B cell (primary cell): ENCODE measurements around the gene TMEM33. TPM values are rescaled to one million over a fixed set of nuclear protein-coding genes. Genes with fewer than 3 reads are reported as not detected.

Experiments
- ATAC-seq: fragments of 200-7000 bp; cut with Tn5 transposase; one replicate; pipeline ENCODE4 v1.10.0; 2021; ENCODE audit warnings: low read depth, mild to moderate bottlenecking, moderate number of reproducible peaks, moderate library complexity
- CTCF ChIA-PET: fragments of 350-600 bp; sonication (Branson Sonifier 250); formaldehyde crosslinking; loops from one replicate; lab custom pipeline; 2021; ENCODE audit warnings: antibody characterized with exemption, inconsistent platforms; lab: Charles Lee
- POLR2A ChIA-PET: fragments of 350-600 bp; sonication (Branson Sonifier 250); formaldehyde crosslinking; loops from one replicate; lab custom pipeline; 2021; ENCODE audit warnings: antibody characterized with exemption; lab: Charles Lee
- DNase-seq: peaks from one replicate; pipeline ENCODE4 v3.0.0; 2013
- H2AFZ ChIP-seq: 2 replicates; pipeline ENCODE4 v1.6.1; 2012; ENCODE audit warnings: mild to moderate bottlenecking, low read depth, low read length; ENCODE audit not compliant: insufficient read depth, poor library complexity, severe bottlenecking
- H3K27ac ChIP-seq, 2 donors: 1 replicate in 1 of 2; 2 replicates in 1 of 2; pipeline ENCODE4 v1.5.1; 2012 to 2013; ENCODE audit warnings: low read length in 2 of 2, mild to moderate bottlenecking in 2 of 2, moderate library complexity in 1 of 2
- H3K27me3 ChIP-seq, 4 experiments: fragments of 200-600 bp in 1 of 4; sonication (generic) in 1 of 4; replicated peaks in 1 of 4; 1 replicate in 2 of 4; 2 replicates in 2 of 4; pipeline versions ENCODE4 v1.6.1 to v1.7.0; 2013 to 2016; ENCODE audit warnings: low read length in 3 of 4, mild to moderate bottlenecking in 2 of 4, mixed read lengths in 1 of 4, moderate library complexity in 1 of 4; ENCODE audit not compliant: insufficient read depth in 4 of 4, control insufficient read depth in 3 of 4; ENCODE audit errors: control extremely low read depth in 1 of 4
- H3K36me3 ChIP-seq, 2 experiments: replicated peaks in 1 of 2; 1 replicate in 1 of 2; 2 replicates in 1 of 2; pipeline versions ENCODE4 v1.6.1 to v1.7.1; 2013; ENCODE audit warnings: low read length in 1 of 2; ENCODE audit not compliant: insufficient read depth in 2 of 2, control insufficient read depth in 1 of 2; ENCODE audit errors: control extremely low read depth in 1 of 2, extremely low read depth in 1 of 2
- H3K4me1 ChIP-seq, 2 donors: fragments of 200-600 bp in 1 of 2; sonication (generic) in 1 of 2; 1 replicate in 1 of 2; 2 replicates in 1 of 2; pipeline versions ENCODE4 v1.5.1 to v1.6.1; 2013 to 2017; ENCODE audit warnings: low read length in 2 of 2; ENCODE audit not compliant: control insufficient read depth in 2 of 2, insufficient read depth in 2 of 2
- H3K4me2 ChIP-seq: replicated peaks from 2 replicates; pipeline ENCODE3; 2012; ENCODE audit warnings: mild to moderate bottlenecking, low read depth, low read length; ENCODE audit not compliant: poor library complexity, severe bottlenecking
- H3K4me3 ChIP-seq, 5 experiments: fragments of 200-600 bp in 1 of 5; sonication (generic) in 1 of 5; 1 replicate in 3 of 5; 2 replicates in 2 of 5; pipeline versions ENCODE4 v1.5.1 to v1.7.0; 2011 to 2016; ENCODE audit warnings: low read length in 4 of 5, mild to moderate bottlenecking in 4 of 5, low read depth in 2 of 5, control low read depth in 1 of 5, moderate library complexity in 1 of 5; ENCODE audit not compliant: insufficient read depth in 1 of 5; ENCODE audit errors: control extremely low read depth in 1 of 5, extremely low read depth in 1 of 5
- H3K79me2 ChIP-seq: fragments of 200-600 bp; sonication (generic); one replicate; pipeline ENCODE4 v1.6.0; 2016; ENCODE audit warnings: low read length; ENCODE audit not compliant: control insufficient read depth, insufficient read depth
- H3K9ac ChIP-seq: fragments of 200-600 bp; sonication (generic); 2 replicates; pipeline ENCODE4 v1.6.1; 2017; ENCODE audit warnings: mild to moderate bottlenecking, low read length, moderate library complexity
- H3K9me3 ChIP-seq, 3 donors: one replicate each; pipeline versions ENCODE4 v1.6.1 to v1.7.1; 2013; ENCODE audit warnings: low read length in 2 of 3; ENCODE audit not compliant: control insufficient read depth in 2 of 3, insufficient read depth in 1 of 3; ENCODE audit errors: control extremely low read depth in 1 of 3
- H4K20me1 ChIP-seq: 2 replicates; pipeline ENCODE4 v1.6.0; 2012; ENCODE audit warnings: mild to moderate bottlenecking, low read length; ENCODE audit not compliant: insufficient read depth, control insufficient read depth, poor library complexity, severe bottlenecking
- H3K27ac Mint-ChIP-seq: one replicate; pipeline ENCODE4 v1.8.0; 2021; ENCODE audit warnings: mixed read lengths
- H3K27me3 Mint-ChIP-seq: one replicate; pipeline ENCODE4 v1.8.0; 2021; ENCODE audit warnings: mixed read lengths
- H3K4me1 Mint-ChIP-seq: one replicate; pipeline ENCODE4 v1.8.0; 2021; ENCODE audit warnings: mixed read lengths
- H3K4me3 Mint-ChIP-seq: one replicate; pipeline ENCODE4 v1.8.0; 2021; ENCODE audit warnings: mixed read lengths
- H3K9me3 Mint-ChIP-seq: one replicate; pipeline ENCODE4 v1.8.0; 2022; ENCODE audit warnings: mixed read lengths; ENCODE audit not compliant: insufficient read depth
- CTCF ChIP-seq: fragments of 200-600 bp; IDR thresholded peaks from one replicate; pipeline ENCODE4 v1.8.0; 2022; ENCODE audit warnings: antibody characterized with exemption, mild to moderate bottlenecking
- EZH2 ChIP-seq: IDR thresholded peaks from 2 replicates; pipeline ENCODE4 v1.6.1; 2012; ENCODE audit warnings: borderline replicate concordance, low read depth, mild to moderate bottlenecking, moderate library complexity, low read length; ENCODE audit not compliant: insufficient read depth, poor library complexity, severe bottlenecking
- WGBS: methylation state at CpG from one replicate; pipeline ENCODE4 v1.1.5; 2013; ENCODE audit warnings: missing lambda C conversion rate; ENCODE audit not compliant: insufficient coverage; 5-methylcytosine and 5-hydroxymethylcytosine counted together
- intact Hi-C: fragments of 100-400 bp; cut with micrococcal nuclease; formaldehyde crosslinking; loops from one replicate; pipeline ENCODE4 v1.10.0; 2022
- polyA plus RNA-seq: library from polyadenylated mRNA; depleted of rRNA; stranded (reverse); fragments of >200 nt; gene quantifications from 2 replicates; pipeline ENCODE4 v1.2.3, GENCODE V29; 2012
- total RNA-seq, 2 donors: library from RNA; stranded (reverse); fragments of 120-200 nt in 1 of 2; gene quantifications; 1 replicate in 1 of 2; 2 replicates in 1 of 2; pipeline versions ENCODE4 v1.2.3 to v1.2.4, GENCODE V29; 2013 to 2022

TMEM33 gene
- total and polyA plus RNA-seq, 2 donors (not counting 1 experiment from before 2014, with no cell fraction given), result 10.5 to 39.2 TPM

- Histone ChIP-seq H3K79me2 (no peaks in the 10 kb centered on the region), H2AFZ (no peak overlapping the region), H3K36me3 (no peaks in the 10 kb centered on the region), H3K27ac (no peak overlapping the region), H4K20me1 (no peaks in the 10 kb centered on the region), H3K27me3 (peaks cover 0 to 9% (median 3%) of the 10 kb centered on the region in 4 experiments), H3K4me3 (no peak overlapping the region), H3K4me2 (no peak overlapping the region), H3K9ac (no peak overlapping the region), H3K4me1 (peaks cover 3 to 4% of the 10 kb centered on the region in 2 donors), H3K9me3 (peaks cover 0 to under 1% (median 0%) of the 10 kb centered on the region in 3 donors)
- Mint-ChIP-seq H3K9me3 (no peaks in the 10 kb centered on the region), H3K4me1 (peaks cover 4% of the 10 kb centered on the region), H3K27ac (no peak overlapping the region), H3K27me3 (peaks cover 58% of the 10 kb centered on the region), H3K4me3 (no peak overlapping the region)
- no peak for ATAC-seq
- ChIA-PET POLR2A (no interaction called here), CTCF (interaction anchor here (0.9 to 6.9 kb wide), 9 partner anchors 7 to 605 kb away, joined by 3 to 111 read pairs (median 4); partner anchors contain the start of gene TMEM33)
- TF ChIP-seq CTCF (no peak), EZH2 (no peak)
- WGBS, result no CpG with 5 or more reads among the region's 2 CpGs
- intact Hi-C loops, result no loop called here
- no peak for DNase-seq
These were observed 48.0 kb upstream of the TMEM33 start for GRCh38 chr4:41887277-41887676.

DNA sequence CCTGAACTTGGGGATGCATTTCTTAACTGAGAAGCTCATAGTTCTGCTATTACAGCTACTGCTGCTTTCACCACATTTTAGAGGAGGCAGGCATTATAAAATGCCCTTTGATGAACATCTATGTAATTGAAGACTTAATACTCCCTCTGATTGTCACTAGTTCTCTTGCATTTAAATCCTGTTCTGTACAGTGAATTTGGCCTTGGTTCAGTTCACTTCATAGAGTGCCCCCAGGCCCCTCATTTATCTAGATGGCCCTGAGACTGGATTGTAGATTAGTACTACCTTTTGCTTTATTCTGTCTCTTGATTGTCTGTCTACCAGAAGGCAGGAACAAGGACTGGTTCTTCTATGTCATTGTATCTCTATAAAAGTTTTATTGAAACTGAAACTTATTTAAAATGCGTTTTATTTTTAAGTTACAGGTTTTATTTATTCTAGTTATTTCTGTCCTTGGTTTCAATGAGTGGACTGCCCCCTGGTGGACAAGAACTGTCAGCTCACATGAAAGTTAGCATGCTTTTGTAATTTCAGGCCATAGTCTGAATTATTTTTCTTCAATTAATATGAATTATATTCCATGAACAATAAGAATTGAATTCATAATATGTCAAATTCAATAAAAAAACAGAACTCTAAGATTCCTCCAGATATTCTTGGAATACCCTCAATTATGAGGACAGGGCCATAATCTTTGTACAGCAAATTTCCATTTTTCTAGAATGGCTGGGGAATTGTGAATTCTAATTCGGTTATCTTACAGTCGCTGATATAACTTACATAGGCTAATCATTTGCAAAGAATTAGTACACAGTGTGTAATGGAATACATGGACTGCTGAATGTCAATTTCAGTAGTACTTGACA lies 47.2 kb upstream of the TMEM33 start:
- no peak overlapping the region for H3K27ac Mint-ChIP-seq
- WGBS, result no CpG with 5 or more reads among the region's 3 CpGs
- no peaks in the 10 kb centered on the region for H3K9me3 ChIP-seq
- H3K9me3 Mint-ChIP-seq, result no peaks in the 10 kb centered on the region
- peak; percentile 56 for DNase-seq
- no peaks in the 10 kb centered on the region for H3K36me3 ChIP-seq
- H3K27ac ChIP-seq, result no peak overlapping the region
- no peak for TF ChIP-seq EZH2
- peak; percentile 93 for TF ChIP-seq CTCF
- H3K79me2 ChIP-seq, result no peaks in the 10 kb centered on the region
- ChIA-PET POLR2A (no interaction called here), CTCF (interaction anchor here (0.6 to 6.9 kb wide), 12 partner anchors 8 to 732 kb away, joined by 3 to 111 read pairs (median 4); partner anchors contain the start of gene TMEM33)
- H3K4me3 ChIP-seq, result no peak overlapping the region
- intact Hi-C loops, result loop anchor here (1.0 kb wide), 1 partner anchor 607 kb away; no protein-coding TSS in a partner anchor
- H3K4me1 ChIP-seq, result no peaks in the 10 kb centered on the region
- no peaks in the 10 kb centered on the region for H4K20me1 ChIP-seq
- H3K4me3 Mint-ChIP-seq, result no peak overlapping the region
- ATAC-seq, result no peak
- H3K4me2 ChIP-seq, result no peak overlapping the region
- H3K4me1 Mint-ChIP-seq, result no peaks in the 10 kb centered on the region
- H3K27me3 Mint-ChIP-seq, result peaks cover 55% of the 10 kb centered on the region
- H3K27me3 ChIP-seq, result peaks cover 0 to 6% (median 0%) of the 10 kb centered on the region in 4 experiments
- no peak overlapping the region for H3K9ac ChIP-seq
- no peak overlapping the region for H2AFZ ChIP-seq
